Ovary (tissue), 9 donors: ENCODE measurements around the gene BTRC. TPM values are rescaled to one million over a fixed set of nuclear protein-coding genes. Genes with fewer than 3 reads are reported as not detected.

Experiments used
- DNase-seq, 5 donors: peaks; one replicate each; pipeline ENCODE4 v3.0.0-alpha.2; 2019 to 2020
- H3K27ac ChIP-seq, 2 donors: fragments of 200-600 bp; one replicate each; pipeline versions ENCODE4 v1.5.1 to v1.8.0; 2019 to 2022
- H3K27me3 ChIP-seq: fragments of 200-600 bp; one replicate; pipeline ENCODE4 v1.8.0; 2022
- H3K36me3 ChIP-seq: fragments of 200-600 bp; sonication (generic); one replicate; pipeline ENCODE4 v1.5.1; 2019
- H3K4me1 ChIP-seq: one replicate; pipeline ENCODE4 v1.8.1; 2013; ENCODE audit warnings: mild to moderate bottlenecking, moderate library complexity; ENCODE audit not compliant: insufficient read depth
- H3K4me3 ChIP-seq: fragments of 200-600 bp; sonication (generic); one replicate; pipeline ENCODE4 v1.5.1; 2017
- H3K9me3 ChIP-seq, 2 donors: fragments of 200-600 bp in 1 of 2; sonication (generic) in 1 of 2; one replicate each; pipeline versions ENCODE4 v1.5.1 to v1.8.1; 2013 to 2019; ENCODE audit warnings: mild to moderate bottlenecking in 1 of 2, moderate library complexity in 1 of 2
- EP300 ChIP-seq: sonication (generic); formaldehyde crosslinking; IDR thresholded peaks from one replicate; pipeline ENCODE4 v1.6.1; 2017; ENCODE audit warnings: antibody characterized with exemption
- POLR2A ChIP-seq: fragments of 450-650 bp; IDR thresholded peaks from one replicate; pipeline ENCODE4 v1.6.1; 2017; ENCODE audit warnings: antibody characterized with exemption, mild to moderate bottlenecking, moderate library complexity
- WGBS, 3 donors: extraction: QIAGEN DNeasy Blood & Tissue Kit in 1 of 3; methylation state at CpG; one replicate each; pipeline versions ENCODE4 v1.1.5 to v1.1.7; 2013 to 2017; 5-methylcytosine and 5-hydroxymethylcytosine counted together
- intact Hi-C, 4 donors: fragments of 100-400 bp; cut with DNase I; formaldehyde crosslinking; loops; one replicate each; pipeline versions ENCODE4 v1.11.0 to v1.15.1; 2022 to 2023
- polyA plus RNA-seq, 2 donors: library from polyadenylated mRNA; stranded (reverse); fragments of 200-250 nt in 1 of 2; fragments of 350-450 nt in 1 of 2; fragmentation: Illumina TruSeq in 1 of 2; extraction: RNeasy Lipid Tissue Mini Kit (QIAGEN cat#74804) in 1 of 2; gene quantifications; one replicate each; pipeline ENCODE4 v1.2.3, GENCODE V29; 2013 to 2014
- total RNA-seq, 7 donors: library from RNA; depleted of rRNA in 2 of 7; stranded (reverse); fragments of >200 nt in 2 of 7; fragmentation: NEBNext Ultra II Directional in 3 of 7; extraction: Animal tissue kit (Norgen Biotek cat#: 25700) in 3 of 7; gene quantifications; one replicate each; pipeline versions ENCODE4 v1.1.0 to v1.2.4, GENCODE V29; 2016 to 2023
- TF ChIP-seq, protein P1 (sequence below), 3 donors: fragments of 450-650 bp in 2 of 3; fragments of 200-600 bp in 1 of 3; IDR thresholded peaks; one replicate each; pipeline versions ENCODE4 v1.5.1 to v1.8.0; 2016 to 2022; ENCODE audit warnings: antibody characterized with exemption in 3 of 3, mild to moderate bottlenecking in 1 of 3
- donor health status: DM: no; HTN: no; CAD: no; lungs with moderate emphysema.
- donor health status: DM: no; HTN: no; CAD: no.
- donor health status: Bipolar disorder and iron deficiency.
- donor health status: DM: yes; HTN: yes; CAD: no.
- donor health status: DM: no; HTN: no; CAD: no.
- donor health status: DM: yes; HTN: yes; CAD: no.

The BTRC gene
- total and polyA plus RNA-seq, 9 donors, result 7.2 to 31.4 (median 26.2) TPM

DNA sequence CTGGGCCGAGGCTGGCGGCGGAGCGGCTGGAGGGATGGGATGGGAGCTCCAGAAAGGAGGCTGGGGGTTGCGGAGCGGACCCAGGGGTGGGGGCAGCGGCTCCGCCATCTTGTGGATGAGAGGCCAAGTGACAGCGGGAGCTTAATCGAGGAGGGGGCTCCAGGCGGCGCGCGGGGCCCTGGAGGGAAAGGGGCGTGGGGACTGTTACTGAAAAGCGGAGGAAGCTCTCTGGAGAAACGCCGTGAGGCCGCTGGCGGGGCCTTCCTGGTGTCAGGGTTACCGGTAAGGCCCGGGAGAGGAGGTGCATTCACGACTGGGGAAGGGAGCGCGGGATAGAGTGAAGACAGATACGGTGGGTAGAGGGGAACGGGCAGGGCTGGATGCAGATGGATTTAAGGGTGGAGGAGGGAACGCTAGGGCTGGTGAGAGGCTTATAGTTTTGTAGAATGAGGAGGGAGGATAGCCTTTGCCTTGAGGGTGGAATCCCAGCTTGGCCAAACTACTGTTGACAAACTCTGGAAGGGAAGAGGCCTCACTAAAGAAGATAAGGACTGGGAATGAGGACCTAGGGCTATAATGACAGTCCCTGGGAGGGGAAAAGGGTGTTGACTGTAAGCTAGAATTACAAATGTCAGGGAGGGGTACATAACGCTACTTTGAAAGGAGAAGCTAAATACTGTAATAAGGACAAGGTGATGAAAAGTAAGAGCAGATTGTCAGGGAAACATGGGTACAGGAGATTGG, 535 bp downstream of the BTRC start:
- Histone ChIP-seq H3K4me1 (peaks cover 9% of the 10 kb centered on the region), H3K9me3 (no peaks in the 10 kb centered on the region), H3K27me3 (no peaks in the 10 kb centered on the region), H3K4me3 (peak overlapping the region; percentile 98), H3K27ac (peak overlapping the region; percentile 70 to 82), H3K36me3 (no peaks in the 10 kb centered on the region)
- peak in 2 of 5 donors; percentile 55 to 67 for DNase-seq
- 0 to 1% (median 0%) methylated on average over 29 of the region's 29 CpGs for WGBS, 3 donors
- intact Hi-C loops, result no loop called here
- TF ChIP-seq, protein P1, sequence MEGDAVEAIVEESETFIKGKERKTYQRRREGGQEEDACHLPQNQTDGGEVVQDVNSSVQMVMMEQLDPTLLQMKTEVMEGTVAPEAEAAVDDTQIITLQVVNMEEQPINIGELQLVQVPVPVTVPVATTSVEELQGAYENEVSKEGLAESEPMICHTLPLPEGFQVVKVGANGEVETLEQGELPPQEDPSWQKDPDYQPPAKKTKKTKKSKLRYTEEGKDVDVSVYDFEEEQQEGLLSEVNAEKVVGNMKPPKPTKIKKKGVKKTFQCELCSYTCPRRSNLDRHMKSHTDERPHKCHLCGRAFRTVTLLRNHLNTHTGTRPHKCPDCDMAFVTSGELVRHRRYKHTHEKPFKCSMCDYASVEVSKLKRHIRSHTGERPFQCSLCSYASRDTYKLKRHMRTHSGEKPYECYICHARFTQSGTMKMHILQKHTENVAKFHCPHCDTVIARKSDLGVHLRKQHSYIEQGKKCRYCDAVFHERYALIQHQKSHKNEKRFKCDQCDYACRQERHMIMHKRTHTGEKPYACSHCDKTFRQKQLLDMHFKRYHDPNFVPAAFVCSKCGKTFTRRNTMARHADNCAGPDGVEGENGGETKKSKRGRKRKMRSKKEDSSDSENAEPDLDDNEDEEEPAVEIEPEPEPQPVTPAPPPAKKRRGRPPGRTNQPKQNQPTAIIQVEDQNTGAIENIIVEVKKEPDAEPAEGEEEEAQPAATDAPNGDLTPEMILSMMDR (IDR thresholded peaks at IDR 0.05), result peak in 1 of 3 donors; percentile 9
- no peak for TF ChIP-seq POLR2A
- no peak for TF ChIP-seq EP300

DNA sequence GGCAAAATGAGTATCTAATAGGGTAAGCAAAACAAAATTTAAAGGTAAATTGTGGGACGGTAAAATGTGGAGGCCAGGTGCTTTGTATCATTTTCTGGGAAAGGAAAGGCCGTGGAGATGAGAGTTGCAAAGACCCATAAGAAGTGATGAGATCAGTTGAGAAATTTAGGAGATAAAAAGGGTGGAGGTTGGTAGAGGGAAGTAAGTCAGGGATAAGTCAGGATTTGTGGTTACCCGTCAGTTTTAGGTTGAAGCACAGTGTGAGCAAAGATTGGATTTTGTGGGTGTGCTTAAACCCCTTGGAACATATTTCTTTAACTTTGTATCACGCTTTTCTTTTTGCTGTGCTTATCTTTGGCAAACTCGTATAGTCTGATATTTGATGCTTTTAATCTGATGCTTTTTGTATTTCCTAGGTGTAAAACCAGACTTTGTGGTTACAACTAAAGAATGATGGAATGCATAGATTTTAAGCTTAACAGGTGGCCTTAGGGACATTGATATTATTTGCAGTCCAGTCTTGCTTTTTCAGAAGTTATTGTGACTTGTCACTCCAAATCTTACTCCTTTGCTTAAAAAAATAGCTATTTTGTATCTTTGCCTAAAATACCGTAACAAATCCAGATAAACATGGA, 1.2 kb downstream of the BTRC start:
- Histone ChIP-seq H3K4me3 (peak overlapping the region; percentile 98), H3K4me1 (peaks cover 9% of the 10 kb centered on the region), H3K36me3 (no peaks in the 10 kb centered on the region), H3K9me3 (no peaks in the 10 kb centered on the region), H3K27me3 (no peaks in the 10 kb centered on the region), H3K27ac (peak overlapping the region in 1 of 2 donors; percentile 82)
- 11 to 16% (median 12%) methylated on average over 6 of the region's 6 CpGs for whole genome bisulfite sequencing, 3 donors
- no peak for TF ChIP-seq EP300
- no peak for TF ChIP-seq POLR2A
- TF ChIP-seq, protein P1 (IDR thresholded peaks at IDR 0.05), result no peak
- DNase-seq, result no peak
- intact Hi-C loops, result no loop called here

DNA sequence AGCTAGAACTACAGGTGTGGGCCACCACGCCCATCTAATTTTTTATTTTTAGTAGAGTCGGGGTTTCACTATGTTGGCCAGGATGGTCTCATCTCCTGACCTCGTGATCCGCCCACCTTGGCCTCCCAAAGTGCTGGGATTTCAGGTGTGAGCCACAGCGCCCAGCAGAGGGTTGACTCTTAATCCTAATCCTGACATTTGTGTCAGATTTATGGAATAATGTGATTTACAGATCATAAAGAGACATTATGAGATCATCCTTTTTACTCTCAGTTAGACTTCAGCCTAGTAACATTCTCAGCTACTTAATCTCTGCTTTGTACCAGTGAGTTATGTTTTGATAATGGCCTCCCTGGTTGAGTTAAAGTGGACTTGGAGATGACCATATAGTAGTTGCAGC, 2.2 kb downstream of the BTRC start:
- H3K4me1 ChIP-seq, result peaks cover 9% of the 10 kb centered on the region
- no peaks in the 10 kb centered on the region for H3K9me3 ChIP-seq
- peak overlapping the region in 1 of 2 donors; percentile 66 for H3K27ac ChIP-seq
- WGBS, 3 donors, result 79 to 88% (median 83%) methylated on average over 5 of the region's 5 CpGs
- TF ChIP-seq POLR2A, result no peak
- TF ChIP-seq, protein P1 (IDR thresholded peaks at IDR 0.05), result no peak
- TF ChIP-seq EP300, result no peak
- H3K27me3 ChIP-seq, result no peaks in the 10 kb centered on the region
- intact Hi-C loops, result no loop called here
- no peak overlapping the region for H3K4me3 ChIP-seq
- no peak for DNase-seq
- no peaks in the 10 kb centered on the region for H3K36me3 ChIP-seq

DNA sequence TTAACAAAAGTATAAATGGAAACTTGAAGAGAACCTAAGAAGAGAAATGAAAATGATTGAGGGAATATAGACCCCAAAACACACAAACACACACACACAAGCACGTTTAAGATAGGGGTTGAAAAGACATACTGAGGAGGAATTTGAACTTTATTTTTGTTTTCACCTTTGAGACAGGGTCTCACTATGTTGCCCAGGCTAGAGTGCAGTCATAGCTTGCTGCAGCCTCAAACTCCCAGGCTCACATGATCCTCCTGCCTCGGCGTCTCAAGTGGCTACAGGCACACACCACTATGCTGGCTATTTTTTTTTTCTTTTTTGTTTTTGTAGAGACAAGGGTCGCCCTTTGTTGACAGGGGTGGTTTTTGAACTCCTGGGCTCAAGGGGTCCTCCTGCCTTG, 4.0 kb downstream of the BTRC start:
- Histone ChIP-seq H3K4me1 (peaks cover 9% of the 10 kb centered on the region), H3K27ac (no peak overlapping the region), H3K36me3 (no peaks in the 10 kb centered on the region), H3K27me3 (no peaks in the 10 kb centered on the region), H3K9me3 (no peaks in the 10 kb centered on the region), H3K4me3 (no peak overlapping the region)
- DNase-seq, result no peak
- intact Hi-C loops, result no loop called here
- TF ChIP-seq EP300, result no peak
- TF ChIP-seq, protein P1 (IDR thresholded peaks at IDR 0.05), result no peak
- TF ChIP-seq POLR2A, result no peak
- WGBS, 3 donors, result 72 to 80% (median 74%) methylated on average over 4 of the region's 4 CpGs
